Memory B cell (primary cell): ENCODE data around the gene NFKBIE.
A peak's percentile ranks its signal among the peaks of the same experiment; 100 is the strongest.

Experiments used
- ATAC-seq: fragments of 150-1000 bp; cut with Tn5 transposase; 2 replicates; pipeline ENCODE4 v1.10.0; 2021; ENCODE audit warnings: low read depth, mild to moderate bottlenecking, moderate library complexity
- DNase-seq, 2 donors: peaks; one replicate each; pipeline ENCODE4 v3.0.0; 2022; ENCODE audit warnings: low spot score in 2 of 2
- H3K27ac Mint-ChIP-seq: one replicate; pipeline ENCODE4 v1.8.0; 2022; ENCODE audit warnings: mild to moderate bottlenecking, moderate library complexity, mixed read lengths
- H3K27me3 Mint-ChIP-seq: one replicate; pipeline ENCODE4 v1.8.0; 2022; ENCODE audit warnings: mixed read lengths
- H3K36me3 Mint-ChIP-seq: one replicate; pipeline ENCODE4 v1.8.0; 2022; ENCODE audit warnings: mild to moderate bottlenecking, mixed read lengths
- H3K4me1 Mint-ChIP-seq: one replicate; pipeline ENCODE4 v1.8.0; 2022; ENCODE audit warnings: mixed read lengths
- H3K4me3 Mint-ChIP-seq: one replicate; pipeline ENCODE4 v1.8.0; 2022; ENCODE audit warnings: mild to moderate bottlenecking, moderate library complexity, mixed read lengths
- H3K9me3 Mint-ChIP-seq: one replicate; pipeline ENCODE4 v1.8.0; 2022; ENCODE audit warnings: mixed read lengths

The NFKBIE gene

GRCh38 chr6:44254191-44255104 is 10.9 kb downstream of the NFKBIE start:
- no peak for DNase-seq
- Mint-ChIP-seq H3K9me3 (no peaks in the 10 kb centered on the region), H3K4me1 (peaks cover 53% of the 10 kb centered on the region), H3K36me3 (peaks cover 31% of the 10 kb centered on the region), H3K27ac (peak overlapping the region; percentile 94), H3K4me3 (peak overlapping the region; percentile 10), H3K27me3 (no peaks in the 10 kb centered on the region)
- no peak for ATAC-seq

GRCh38 chr6:44253307-44254101 is 11.8 kb downstream of the NFKBIE start:
- DNase-seq (peak in 1 of 2 donors; percentile 59), ATAC-seq (peak; percentile 16)
- Mint-ChIP-seq H3K36me3 (peaks cover 34% of the 10 kb centered on the region), H3K4me3 (no peak overlapping the region), H3K27ac (peak overlapping the region; percentile 94), H3K27me3 (no peaks in the 10 kb centered on the region), H3K9me3 (no peaks in the 10 kb centered on the region), H3K4me1 (peaks cover 55% of the 10 kb centered on the region)

- ATAC-seq: no peak
- Mint-ChIP-seq H3K9me3 (no peaks in the 10 kb centered on the region), H3K36me3 (peaks cover 36% of the 10 kb centered on the region), H3K27me3 (no peaks in the 10 kb centered on the region), H3K27ac (peak overlapping the region; percentile 12), H3K4me1 (peaks cover 51% of the 10 kb centered on the region), H3K4me3 (no peak overlapping the region)
- DNase-seq: no peak
Measured at GRCh38 chr6:44251576-44252524, 13.5 kb downstream of the NFKBIE start.

- H3K27ac Mint-ChIP-seq: no peak overlapping the region
- no peak overlapping the region for H3K4me3 Mint-ChIP-seq
- no peak for DNase-seq
- H3K27me3 Mint-ChIP-seq: no peaks in the 10 kb centered on the region
- H3K9me3 Mint-ChIP-seq: no peaks in the 10 kb centered on the region
- H3K4me1 Mint-ChIP-seq: peaks cover 44% of the 10 kb centered on the region
- ATAC-seq: no peak
- peaks cover 36% of the 10 kb centered on the region for H3K36me3 Mint-ChIP-seq
Measured at GRCh38 chr6:44250718-44251123, 14.6 kb downstream of the NFKBIE start.

GRCh38 chr6:44250067-44250717 is 15.2 kb downstream of the NFKBIE start:
- Mint-ChIP-seq H3K27ac (peak overlapping the region; percentile 58), H3K27me3 (no peaks in the 10 kb centered on the region), H3K36me3 (peaks cover 36% of the 10 kb centered on the region), H3K4me3 (no peak overlapping the region), H3K9me3 (no peaks in the 10 kb centered on the region), H3K4me1 (peaks cover 43% of the 10 kb centered on the region)
- ATAC-seq (no peak), DNase-seq (no peak)

- ATAC-seq (no peak), DNase-seq (no peak)
- H3K27ac Mint-ChIP-seq: peak overlapping the region; percentile 58
- H3K4me3 Mint-ChIP-seq: peak overlapping the region; percentile 98
- no peaks in the 10 kb centered on the region for H3K27me3 Mint-ChIP-seq
- no peaks in the 10 kb centered on the region for H3K9me3 Mint-ChIP-seq
- peaks cover 39% of the 10 kb centered on the region for H3K4me1 Mint-ChIP-seq
- peaks cover 34% of the 10 kb centered on the region for H3K36me3 Mint-ChIP-seq
Measured at GRCh38 chr6:44249082-44249748, 16.1 kb downstream of the NFKBIE start.

- peak overlapping the region; percentile 58 for H3K27ac Mint-ChIP-seq
- ATAC-seq (no peak), DNase-seq (no peak)
- peak overlapping the region; percentile 98 for H3K4me3 Mint-ChIP-seq
- H3K4me1 Mint-ChIP-seq: peaks cover 36% of the 10 kb centered on the region
- peaks cover 33% of the 10 kb centered on the region for H3K36me3 Mint-ChIP-seq
- no peaks in the 10 kb centered on the region for H3K27me3 Mint-ChIP-seq
- H3K9me3 Mint-ChIP-seq: no peaks in the 10 kb centered on the region
Measured at GRCh38 chr6:44248579-44248978, 16.8 kb downstream of the NFKBIE start.

GRCh38 chr6:44247338-44248302 is 17.7 kb downstream of the NFKBIE start:
- peaks cover 31% of the 10 kb centered on the region for H3K4me1 Mint-ChIP-seq
- H3K27ac Mint-ChIP-seq: peak overlapping the region; percentile 99
- H3K36me3 Mint-ChIP-seq: peaks cover 25% of the 10 kb centered on the region

GRCh38 chr6:44246663-44247337 is 18.6 kb downstream of the NFKBIE start, which contains the start of gene HSP90AB1:
Gene HSP90AB1 (plus strand): TSS chr6:44247101. CDS start chr6:44248630, 1,529 bp downstream.
- Mint-ChIP-seq H3K27me3 (no peaks in the 10 kb centered on the region), H3K4me3 (peak within 1 kb of the TSS; percentile 98), H3K9me3 (no peaks in the 10 kb centered on the region), H3K4me1 (peaks cover 29% of the 10 kb centered on the region), H3K27ac (peak within 1 kb of the TSS; percentile 99), H3K36me3 (peaks cover 21% of the 10 kb centered on the region)
- DNase-seq (peak; percentile 87 to 97), ATAC-seq (peak; percentile 75)

More at GRCh38 chr6:44247338-44248302, 17.7 kb downstream of the NFKBIE start:
- Mint-ChIP-seq H3K4me3 (peak overlapping the region; percentile 98), H3K27me3 (no peaks in the 10 kb centered on the region), H3K9me3 (no peaks in the 10 kb centered on the region)
- peak; percentile 50 for ATAC-seq
- peak; percentile 71 to 76 for DNase-seq

- ATAC-seq (peak; percentile 45), DNase-seq (peak; percentile 79 to 90)
- H3K4me3 Mint-ChIP-seq: peak overlapping the region; percentile 98
- peaks cover 19% of the 10 kb centered on the region for H3K36me3 Mint-ChIP-seq
- no peaks in the 10 kb centered on the region for H3K9me3 Mint-ChIP-seq
- peaks cover 26% of the 10 kb centered on the region for H3K4me1 Mint-ChIP-seq
- no peaks in the 10 kb centered on the region for H3K27me3 Mint-ChIP-seq
- peak overlapping the region; percentile 99 for H3K27ac Mint-ChIP-seq
Measured at GRCh38 chr6:44245912-44246662, 19.3 kb downstream of the NFKBIE start.
